HL-60/S4 treated with retinoic acid at 250 ng/mL for 4 days and 3 days (cell line): ENCODE measurements around the gene TGFBRAP1.

Source experiments
- in situ Hi-C: fragments of 300-500 bp; cut with MboI; formaldehyde crosslinking; loops from 2 replicates; pipeline ENCODE4 v1.7.0; 2022; ENCODE audit warnings: low sequenced_read_pairs

The TGFBRAP1 gene

GRCh38 chr2:105321875-105322646 is 7.5 kb downstream of the TGFBRAP1 start:
- in situ Hi-C loops: no loop called here

GRCh38 chr2:105320651-105321215 is 8.8 kb downstream of the TGFBRAP1 start:
- in situ Hi-C loops: no loop called here

- in situ Hi-C loops: no loop called here
Observed at GRCh38 chr2:105317937-105318336, 11.6 kb downstream of the TGFBRAP1 start.

GRCh38 chr2:105315314-105315713 is 14.2 kb downstream of the TGFBRAP1 start:
- in situ Hi-C loops: no loop called here

- in situ Hi-C loops: no loop called here
Observed at GRCh38 chr2:105313877-105314276, 15.7 kb downstream of the TGFBRAP1 start.

- in situ Hi-C loops: no loop called here
Observed at GRCh38 chr2:105309147-105309545, 20.4 kb downstream of the TGFBRAP1 start.

GRCh38 chr2:105308382-105309146 is 21.0 kb downstream of the TGFBRAP1 start:
- in situ Hi-C loops: no loop called here

GRCh38 chr2:105307962-105308361 is 21.6 kb downstream of the TGFBRAP1 start:
- in situ Hi-C loops: no loop called here

GRCh38 chr2:105307550-105307949 is 22.0 kb downstream of the TGFBRAP1 start:
- in situ Hi-C loops: no loop called here

GRCh38 chr2:105307146-105307545 is 22.4 kb downstream of the TGFBRAP1 start:
- in situ Hi-C loops: no loop called here

- in situ Hi-C loops: no loop called here
Observed at GRCh38 chr2:105301646-105302045, 27.9 kb downstream of the TGFBRAP1 start.

- in situ Hi-C loops: no loop called here
Observed at GRCh38 chr2:105299290-105299689, 30.2 kb downstream of the TGFBRAP1 start.

- in situ Hi-C loops: no loop called here
Observed at GRCh38 chr2:105298017-105298416, 31.5 kb downstream of the TGFBRAP1 start.

- in situ Hi-C loops: no loop called here
Observed at GRCh38 chr2:105297216-105297615, 32.3 kb downstream of the TGFBRAP1 start.

- in situ Hi-C loops: no loop called here
Observed at GRCh38 chr2:105296017-105296611, 33.4 kb downstream of the TGFBRAP1 start.

GRCh38 chr2:105294844-105295481 is 34.6 kb downstream of the TGFBRAP1 start:
- in situ Hi-C loops: no loop called here

GRCh38 chr2:105294046-105294445 is 35.5 kb downstream of the TGFBRAP1 start:
- in situ Hi-C loops: no loop called here

GRCh38 chr2:105291981-105292380 is 37.6 kb downstream of the TGFBRAP1 start:
- in situ Hi-C loops: no loop called here

GRCh38 chr2:105290981-105291660 is 38.4 kb downstream of the TGFBRAP1 start:
- in situ Hi-C loops: no loop called here

GRCh38 chr2:105288133-105288532 is 41.4 kb downstream of the TGFBRAP1 start:
- in situ Hi-C loops: no loop called here
